Measurements from ENCODE around the gene KRT4.

Gene KRT4

GRCh38 chr12:52821071-52821730 lies 7.3 kb upstream of the KRT4 start:
- H3K36me3 ChIP-seq (ENCODE audit: control insufficient read depth in 2 of 2, insufficient read depth in 2 of 2, low read length in 2 of 2): no peaks in the 10 kb centered on the region
- H3K9ac ChIP-seq (ENCODE audit: low read length in 2 of 2): no peak overlapping the region
- H3K9me3 ChIP-seq (ENCODE audit: control insufficient read depth in 2 of 2, low read length in 2 of 2): no peaks in the 10 kb centered on the region
- H3K27me3 ChIP-seq (ENCODE audit: control insufficient read depth in 1 of 2, insufficient read depth in 2 of 2, low read length in 2 of 2): peaks cover 4 to 8% of the 10 kb centered on the region in 2 donors
- H3K27ac ChIP-seq (ENCODE audit: low read length): no peak overlapping the region
- H3K4me1 ChIP-seq (ENCODE audit: control insufficient read depth, insufficient read depth, low read length): peaks cover 4% of the 10 kb centered on the region
- H3K4me3 ChIP-seq (ENCODE audit: low read length in 2 of 2): no peak overlapping the region

GRCh38 chr12:52820521-52820920 lies 6.6 kb upstream of the KRT4 start:
- no peaks in the 10 kb centered on the region for H3K36me3 ChIP-seq (ENCODE audit: control insufficient read depth in 2 of 2, insufficient read depth in 2 of 2, low read length in 2 of 2)
- H3K4me3 ChIP-seq (ENCODE audit: low read length in 2 of 2): no peak overlapping the region
- no peak overlapping the region for H3K9ac ChIP-seq (ENCODE audit: low read length in 2 of 2)
- H3K27ac ChIP-seq (ENCODE audit: low read length): no peak overlapping the region
- H3K27me3 ChIP-seq (ENCODE audit: control insufficient read depth in 1 of 2, insufficient read depth in 2 of 2, low read length in 2 of 2): peaks cover 4 to 8% of the 10 kb centered on the region in 2 donors
- no peaks in the 10 kb centered on the region for H3K9me3 ChIP-seq (ENCODE audit: control insufficient read depth in 2 of 2, low read length in 2 of 2)
- H3K4me1 ChIP-seq (ENCODE audit: control insufficient read depth, insufficient read depth, low read length): peaks cover 4% of the 10 kb centered on the region

- H3K4me3 ChIP-seq (ENCODE audit: low read length in 2 of 2): no peak overlapping the region
- H3K9ac ChIP-seq (ENCODE audit: low read length in 2 of 2): no peak overlapping the region
- no peak overlapping the region for H3K27ac ChIP-seq (ENCODE audit: low read length)
- peaks cover 4 to 8% of the 10 kb centered on the region in 2 donors for H3K27me3 ChIP-seq (ENCODE audit: control insufficient read depth in 1 of 2, insufficient read depth in 2 of 2, low read length in 2 of 2)
- H3K36me3 ChIP-seq (ENCODE audit: control insufficient read depth in 2 of 2, insufficient read depth in 2 of 2, low read length in 2 of 2): no peaks in the 10 kb centered on the region
- H3K9me3 ChIP-seq (ENCODE audit: control insufficient read depth in 2 of 2, low read length in 2 of 2): no peaks in the 10 kb centered on the region
- H3K4me1 ChIP-seq (ENCODE audit: control insufficient read depth, insufficient read depth, low read length): peaks cover 4% of the 10 kb centered on the region
These were observed 6.0 kb upstream of the KRT4 start for GRCh38 chr12:52819731-52820510.

GRCh38 chr12:52818887-52819420 lies 5.0 kb upstream of the KRT4 start:
- Histone ChIP-seq H3K27ac (ENCODE audit: low read length) (no peak overlapping the region), H3K9ac (ENCODE audit: low read length in 2 of 2) (no peak overlapping the region), H3K36me3 (ENCODE audit: control insufficient read depth in 2 of 2, insufficient read depth in 2 of 2, low read length in 2 of 2) (no peaks in the 10 kb centered on the region), H3K4me3 (ENCODE audit: low read length in 2 of 2) (no peak overlapping the region), H3K27me3 (ENCODE audit: control insufficient read depth in 1 of 2, insufficient read depth in 2 of 2, low read length in 2 of 2) (peaks cover 4 to 8% of the 10 kb centered on the region in 2 donors), H3K4me1 (ENCODE audit: control insufficient read depth, insufficient read depth, low read length) (peaks cover 4% of the 10 kb centered on the region), H3K9me3 (ENCODE audit: control insufficient read depth in 2 of 2, low read length in 2 of 2) (no peaks in the 10 kb centered on the region)

GRCh38 chr12:52818388-52818787 lies 4.5 kb upstream of the KRT4 start:
- H3K27ac ChIP-seq (ENCODE audit: low read length): no peak overlapping the region
- peaks cover 4% of the 10 kb centered on the region for H3K4me1 ChIP-seq (ENCODE audit: control insufficient read depth, insufficient read depth, low read length)
- no peak overlapping the region for H3K9ac ChIP-seq (ENCODE audit: low read length in 2 of 2)
- H3K9me3 ChIP-seq (ENCODE audit: control insufficient read depth in 2 of 2, low read length in 2 of 2): no peaks in the 10 kb centered on the region
- H3K27me3 ChIP-seq (ENCODE audit: control insufficient read depth in 1 of 2, insufficient read depth in 2 of 2, low read length in 2 of 2): peaks cover 4 to 8% of the 10 kb centered on the region in 2 donors
- no peaks in the 10 kb centered on the region for H3K36me3 ChIP-seq (ENCODE audit: control insufficient read depth in 2 of 2, insufficient read depth in 2 of 2, low read length in 2 of 2)
- H3K4me3 ChIP-seq (ENCODE audit: low read length in 2 of 2): no peak overlapping the region

- H3K27me3 ChIP-seq (ENCODE audit: control insufficient read depth in 1 of 2, insufficient read depth in 2 of 2, low read length in 2 of 2): peaks cover 4 to 8% of the 10 kb centered on the region in 2 donors
These were observed 3.9 kb upstream of the KRT4 start for GRCh38 chr12:52817699-52818238.

GRCh38 chr12:52817003-52817698 lies 3.2 kb upstream of the KRT4 start:
- Histone ChIP-seq H3K4me1 (ENCODE audit: control insufficient read depth, insufficient read depth, low read length) (peaks cover under 1% of the 10 kb centered on the region), H3K9ac (ENCODE audit: low read length in 2 of 2) (no peak overlapping the region), H3K4me3 (ENCODE audit: low read length in 2 of 2) (no peak overlapping the region), H3K36me3 (ENCODE audit: control insufficient read depth in 2 of 2, insufficient read depth in 2 of 2, low read length in 2 of 2) (no peaks in the 10 kb centered on the region), H3K9me3 (ENCODE audit: control insufficient read depth in 2 of 2, low read length in 2 of 2) (no peaks in the 10 kb centered on the region), H3K27ac (ENCODE audit: low read length) (no peak overlapping the region), H3K27me3 (ENCODE audit: control insufficient read depth in 1 of 2, insufficient read depth in 2 of 2, low read length in 2 of 2) (peaks cover 4 to 8% of the 10 kb centered on the region in 2 donors)

More at GRCh38 chr12:52817699-52818238, 3.9 kb upstream of the KRT4 start:
- Histone ChIP-seq H3K9me3 (ENCODE audit: control insufficient read depth in 2 of 2, low read length in 2 of 2) (no peaks in the 10 kb centered on the region), H3K27ac (ENCODE audit: low read length) (no peak overlapping the region), H3K36me3 (ENCODE audit: control insufficient read depth in 2 of 2, insufficient read depth in 2 of 2, low read length in 2 of 2) (no peaks in the 10 kb centered on the region), H3K4me1 (ENCODE audit: control insufficient read depth, insufficient read depth, low read length) (peaks cover 4% of the 10 kb centered on the region), H3K4me3 (ENCODE audit: low read length in 2 of 2) (no peak overlapping the region), H3K9ac (ENCODE audit: low read length in 2 of 2) (no peak overlapping the region)

GRCh38 chr12:52815676-52816588 lies 2.0 kb upstream of the KRT4 start:
- no peaks in the 10 kb centered on the region for H3K4me1 ChIP-seq (ENCODE audit: control insufficient read depth, insufficient read depth, low read length)
- peaks cover 4 to 8% of the 10 kb centered on the region in 2 donors for H3K27me3 ChIP-seq (ENCODE audit: control insufficient read depth in 1 of 2, insufficient read depth in 2 of 2, low read length in 2 of 2)
- no peak overlapping the region for H3K27ac ChIP-seq (ENCODE audit: low read length)
- H3K9ac ChIP-seq (ENCODE audit: low read length in 2 of 2): no peak overlapping the region
- no peak overlapping the region for H3K4me3 ChIP-seq (ENCODE audit: low read length in 2 of 2)
- H3K9me3 ChIP-seq (ENCODE audit: control insufficient read depth in 2 of 2, low read length in 2 of 2): no peaks in the 10 kb centered on the region
- no peaks in the 10 kb centered on the region for H3K36me3 ChIP-seq (ENCODE audit: control insufficient read depth in 2 of 2, insufficient read depth in 2 of 2, low read length in 2 of 2)

- peaks cover 4 to 11% of the 10 kb centered on the region in 2 donors for H3K27me3 ChIP-seq (ENCODE audit: control insufficient read depth in 1 of 2, insufficient read depth in 2 of 2, low read length in 2 of 2)
- H3K36me3 ChIP-seq (ENCODE audit: control insufficient read depth in 2 of 2, insufficient read depth in 2 of 2, low read length in 2 of 2): no peaks in the 10 kb centered on the region
- H3K9ac ChIP-seq (ENCODE audit: low read length in 2 of 2): no peak overlapping the region
These were observed 1.2 kb upstream of the KRT4 start for GRCh38 chr12:52815161-52815560.

More at GRCh38 chr12:52815161-52815560, 1.2 kb upstream of the KRT4 start:
- Histone ChIP-seq H3K27ac (ENCODE audit: low read length) (no peak overlapping the region), H3K9me3 (ENCODE audit: control insufficient read depth in 2 of 2, low read length in 2 of 2) (no peaks in the 10 kb centered on the region), H3K4me1 (ENCODE audit: control insufficient read depth, insufficient read depth, low read length) (no peaks in the 10 kb centered on the region), H3K4me3 (ENCODE audit: low read length in 2 of 2) (no peak overlapping the region)
